SKM-1 treated with dmso at 0.1 percent for 144 hours (cell line): ENCODE results near the gene TRIL.

ENCODE experiments used
- DNase-seq: peaks from one replicate; lab custom pipeline; 2025; ENCODE audit not compliant: unreplicated experiment; lab: John Stamatoyannopoulos, UW

TRIL gene, protein sequence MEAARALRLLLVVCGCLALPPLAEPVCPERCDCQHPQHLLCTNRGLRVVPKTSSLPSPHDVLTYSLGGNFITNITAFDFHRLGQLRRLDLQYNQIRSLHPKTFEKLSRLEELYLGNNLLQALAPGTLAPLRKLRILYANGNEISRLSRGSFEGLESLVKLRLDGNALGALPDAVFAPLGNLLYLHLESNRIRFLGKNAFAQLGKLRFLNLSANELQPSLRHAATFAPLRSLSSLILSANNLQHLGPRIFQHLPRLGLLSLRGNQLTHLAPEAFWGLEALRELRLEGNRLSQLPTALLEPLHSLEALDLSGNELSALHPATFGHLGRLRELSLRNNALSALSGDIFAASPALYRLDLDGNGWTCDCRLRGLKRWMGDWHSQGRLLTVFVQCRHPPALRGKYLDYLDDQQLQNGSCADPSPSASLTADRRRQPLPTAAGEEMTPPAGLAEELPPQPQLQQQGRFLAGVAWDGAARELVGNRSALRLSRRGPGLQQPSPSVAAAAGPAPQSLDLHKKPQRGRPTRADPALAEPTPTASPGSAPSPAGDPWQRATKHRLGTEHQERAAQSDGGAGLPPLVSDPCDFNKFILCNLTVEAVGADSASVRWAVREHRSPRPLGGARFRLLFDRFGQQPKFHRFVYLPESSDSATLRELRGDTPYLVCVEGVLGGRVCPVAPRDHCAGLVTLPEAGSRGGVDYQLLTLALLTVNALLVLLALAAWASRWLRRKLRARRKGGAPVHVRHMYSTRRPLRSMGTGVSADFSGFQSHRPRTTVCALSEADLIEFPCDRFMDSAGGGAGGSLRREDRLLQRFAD

GRCh38 chr7:28958235-28958979 lies at the start of gene TRIL:
TSS of gene TRIL (minus strand) at chr7:28958330. CDS start at chr7:28958046, 284 bp downstream.
- DNase-seq = no peak

DNA sequence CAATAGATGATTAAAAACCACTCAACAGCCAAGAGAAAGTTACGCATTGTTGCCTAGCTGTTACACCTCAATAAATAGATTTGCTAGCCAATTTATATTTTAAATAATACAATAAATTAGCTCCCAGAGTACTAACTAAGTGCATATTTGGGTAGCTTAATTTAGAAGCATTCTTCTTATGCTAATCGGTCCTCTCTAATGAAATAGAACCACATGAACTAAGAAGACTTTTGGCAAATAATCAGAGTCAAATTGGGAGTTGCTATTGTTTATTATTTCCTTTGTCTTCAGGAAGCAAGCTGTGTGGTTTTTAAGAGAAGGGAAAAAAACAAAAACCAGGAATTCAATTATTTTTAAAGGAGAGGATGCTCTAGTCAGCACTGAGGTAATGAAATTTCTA lies 49.0 kb upstream of the TRIL start:
- DNase-seq = no peak

- DNase-seq = no peak
These were observed 47.7 kb upstream of the TRIL start for GRCh38 chr7:29005829-29006228.

DNA sequence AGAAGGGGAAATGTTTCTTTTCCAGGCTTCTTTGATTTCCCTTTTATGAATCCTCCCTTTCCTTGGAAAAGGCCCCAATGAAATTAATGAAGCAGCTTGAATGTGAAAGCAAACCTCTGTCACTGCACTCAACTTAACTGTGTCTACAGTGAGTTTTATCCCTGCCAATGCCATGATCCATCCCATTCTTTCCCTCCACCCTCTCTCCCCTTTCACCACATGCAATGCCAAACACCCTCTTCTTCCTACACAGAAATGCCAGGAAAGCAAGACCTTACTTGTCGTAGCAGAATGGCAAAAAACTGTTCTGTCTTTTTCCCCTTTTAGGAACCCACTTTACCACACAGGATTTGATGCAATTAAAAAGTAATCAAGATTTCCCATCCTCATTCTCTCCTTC lies 47.3 kb upstream of the TRIL start:
- DNase-seq = no peak

DNA sequence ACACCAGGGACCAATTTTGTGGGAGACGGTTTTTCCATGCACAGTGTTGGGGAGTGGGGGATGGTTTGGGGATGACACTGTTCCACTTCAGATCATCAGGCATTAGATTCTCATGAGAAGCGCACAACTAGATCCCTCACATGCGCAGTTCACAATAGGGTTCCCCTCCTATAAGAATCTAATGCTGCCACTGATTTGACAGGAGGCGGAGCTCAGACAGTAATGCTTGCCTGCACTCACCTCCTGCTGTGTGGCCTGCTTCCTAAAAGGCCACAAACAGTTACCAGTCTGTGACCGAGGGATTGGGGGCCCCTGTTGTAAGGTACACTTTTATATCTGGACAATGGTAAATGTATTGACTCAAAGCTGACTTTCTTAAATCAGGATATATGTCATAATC lies 45.6 kb upstream of the TRIL start:
- no peak for DNase-seq

DNA sequence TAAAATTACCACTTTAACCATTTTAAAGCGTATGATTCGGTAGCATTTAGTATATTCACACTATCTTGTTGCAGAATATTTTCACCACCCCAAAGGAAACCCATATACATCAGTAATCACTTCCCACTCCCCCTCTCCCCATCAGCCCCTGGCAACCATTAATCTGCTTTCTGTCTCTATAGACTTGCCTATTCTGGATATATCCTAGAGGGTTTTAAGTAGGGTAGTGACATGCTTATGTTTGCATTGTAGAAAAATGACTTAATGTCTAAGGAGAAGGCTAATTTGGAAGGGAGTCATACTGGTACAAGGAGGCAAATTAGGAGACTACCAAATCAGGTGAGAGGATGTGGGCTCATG lies 42.6 kb upstream of the TRIL start:
- DNase-seq = no peak

- DNase-seq = no peak
These were observed 42.0 kb upstream of the TRIL start for GRCh38 chr7:28999895-29000716.

GRCh38 chr7:28999427-28999826 lies 41.3 kb upstream of the TRIL start:
- DNase-seq = no peak

DNA sequence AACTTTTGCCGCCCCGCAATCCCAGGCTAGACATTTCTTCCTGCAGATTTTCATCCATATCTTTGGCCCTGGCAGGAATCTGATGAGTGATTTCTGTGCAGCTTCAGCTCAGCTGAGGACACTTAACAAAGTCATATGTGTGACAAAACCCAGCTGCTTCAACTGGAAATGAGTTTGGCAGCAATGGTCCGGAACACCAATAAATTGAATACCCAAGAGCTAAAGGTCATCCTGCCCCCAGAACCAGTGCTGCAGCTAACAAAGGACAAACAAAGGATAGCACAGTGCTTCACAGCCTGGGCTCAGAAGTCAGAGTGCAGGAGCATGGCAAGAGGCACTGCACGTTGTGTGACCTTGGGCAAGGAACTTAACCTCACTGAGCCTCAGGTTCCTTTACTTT lies 40.0 kb upstream of the TRIL start:
- DNase-seq = no peak

GRCh38 chr7:28996836-28997235 lies 38.7 kb upstream of the TRIL start:
- no peak for DNase-seq

DNA sequence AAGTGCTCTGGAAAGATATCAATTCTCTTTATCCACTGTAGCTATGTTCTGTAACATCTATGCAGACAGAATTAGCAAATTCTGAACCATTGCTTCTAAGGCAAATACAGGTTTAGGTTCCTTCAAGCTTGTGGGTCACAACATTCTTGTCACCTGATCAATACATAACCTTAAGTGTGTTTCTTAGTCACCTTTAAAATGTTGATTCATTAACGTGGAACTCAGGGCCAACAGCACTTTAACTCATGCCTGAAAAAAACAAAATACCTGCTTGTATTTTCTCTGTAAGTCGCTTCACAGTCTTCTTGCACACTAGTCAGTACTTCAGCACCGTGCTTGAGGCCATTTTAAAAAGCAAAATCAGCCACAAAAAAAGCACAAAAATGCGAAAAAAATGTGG lies 35.2 kb upstream of the TRIL start:
- DNase-seq = no peak

GRCh38 chr7:28992798-28993197 lies 34.7 kb upstream of the TRIL start:
- no peak for DNase-seq

GRCh38 chr7:28990200-28990960 lies 32.2 kb upstream of the TRIL start:
- DNase-seq = no peak

DNA sequence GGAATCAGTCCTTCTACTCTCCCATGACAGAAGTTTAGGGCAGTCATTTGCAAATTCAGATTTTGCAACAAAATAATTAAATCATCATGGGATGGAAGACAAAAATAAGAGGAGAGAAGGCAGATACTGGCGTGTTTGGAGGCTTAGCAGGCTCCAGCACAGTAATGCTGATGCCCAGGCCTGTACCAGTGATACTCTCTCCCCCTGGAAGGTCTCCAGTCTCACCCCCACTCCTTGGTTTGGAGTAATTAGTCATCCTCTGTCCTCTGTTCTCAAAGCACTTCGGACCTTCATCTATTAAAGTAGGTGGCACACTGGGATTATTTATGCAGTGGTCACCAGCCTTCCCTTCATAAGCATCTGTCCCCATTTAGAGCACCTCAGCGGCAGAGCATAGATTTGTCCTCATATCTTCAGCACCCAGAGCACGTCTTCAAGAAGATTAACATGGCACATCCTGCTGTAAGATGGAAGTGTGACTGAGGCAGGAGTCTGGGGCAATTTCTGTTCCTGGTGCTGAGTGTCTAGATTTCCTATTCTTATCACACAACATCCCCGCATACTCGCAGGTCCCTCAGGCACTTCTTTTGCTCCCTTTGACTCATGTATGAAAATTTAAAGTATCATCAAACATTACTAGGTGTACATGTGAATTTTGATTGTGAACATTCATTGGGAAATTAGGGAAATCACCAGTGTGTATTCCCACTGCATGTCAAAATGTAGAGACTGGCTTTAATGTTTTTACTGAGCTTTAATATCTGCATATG lies 31.3 kb upstream of the TRIL start:
- no peak for DNase-seq

GRCh38 chr7:28988810-28989209 lies 30.7 kb upstream of the TRIL start:
- DNase-seq = no peak

GRCh38 chr7:28988091-28988490 lies 30.0 kb upstream of the TRIL start:
- DNase-seq = no peak

DNA sequence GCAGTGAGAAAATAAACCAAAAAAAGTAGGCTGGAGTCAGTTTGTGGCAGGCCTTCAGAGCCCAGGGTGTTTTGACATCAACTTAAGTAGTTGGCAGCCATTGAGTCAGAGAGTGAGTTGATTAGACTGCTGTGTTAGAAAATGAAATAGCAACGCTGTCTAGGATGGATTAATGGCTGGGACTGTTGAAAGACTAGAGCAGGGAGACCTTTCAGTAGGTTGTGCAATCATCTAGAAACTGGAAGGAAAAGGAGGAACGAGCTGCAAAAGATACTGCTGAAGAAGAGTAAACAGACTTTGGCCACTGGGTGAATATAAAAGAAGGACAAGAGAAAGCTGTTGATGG lies 28.6 kb upstream of the TRIL start:
- DNase-seq = peak; percentile 91

- no peak for DNase-seq
These were observed 28.1 kb upstream of the TRIL start for GRCh38 chr7:28986028-28986764.

DNA sequence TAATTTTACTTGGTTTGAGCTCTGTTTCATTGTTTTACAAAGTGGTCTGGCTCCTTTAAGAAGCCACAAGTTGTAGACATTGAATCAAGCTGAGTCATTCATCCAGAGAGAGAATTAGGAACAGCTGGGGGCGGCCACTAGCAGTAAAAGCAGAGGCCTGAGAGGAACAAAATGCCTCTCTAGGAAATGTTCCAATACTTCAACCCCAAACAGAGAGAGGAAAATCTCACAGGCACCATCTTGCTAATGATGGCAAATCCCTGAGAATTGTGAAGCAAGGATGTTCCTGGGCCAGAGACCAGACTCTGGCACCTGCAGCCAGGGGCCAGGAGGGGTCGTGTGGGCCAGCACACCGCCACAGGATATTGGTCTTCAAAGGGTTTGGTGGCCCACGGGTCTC lies 26.5 kb upstream of the TRIL start:
- peak; percentile 33 for DNase-seq
